Parathyroid adenoma (tissue), 2 donors: ENCODE results near the gene CUX1.
A peak's percentile ranks its signal among the peaks of the same experiment; 100 is the strongest.

Source experiments
- H2AFZ ChIP-seq: fragments of 300-600 bp; sonication (generic); one replicate; pipeline ENCODE4 v1.7.0; 2017; ENCODE audit warnings: antibody characterized with exemption, mild to moderate bottlenecking
- H3K27ac ChIP-seq: fragments of 300-600 bp; sonication (generic); one replicate; pipeline ENCODE4 v1.7.0; 2017
- H3K27me3 ChIP-seq: fragments of 300-600 bp; sonication (generic); one replicate; pipeline ENCODE4 v1.7.0; 2017; ENCODE audit warnings: low read length; ENCODE audit not compliant: control insufficient read depth, insufficient read depth
- H3K36me3 ChIP-seq: fragments of 300-600 bp; sonication (generic); one replicate; pipeline ENCODE4 v1.7.0; 2017; ENCODE audit warnings: low read length; ENCODE audit not compliant: control insufficient read depth, insufficient read depth
- H3K4me1 ChIP-seq: fragments of 300-600 bp; sonication (generic); one replicate; pipeline ENCODE4 v1.7.0; 2017; ENCODE audit warnings: control low read depth
- H3K4me2 ChIP-seq: fragments of 300-600 bp; sonication (generic); one replicate; pipeline ENCODE4 v1.7.0; 2017; ENCODE audit warnings: low read length
- H3K4me3 ChIP-seq: fragments of 300-600 bp; sonication (generic); one replicate; pipeline ENCODE4 v1.7.0; 2017; ENCODE audit warnings: low read depth, low read length
- H3K79me2 ChIP-seq: fragments of 300-600 bp; sonication (generic); one replicate; pipeline ENCODE4 v1.7.0; 2017; ENCODE audit warnings: control low read depth
- H3K9ac ChIP-seq: fragments of 300-600 bp; sonication (generic); one replicate; pipeline ENCODE4 v1.7.0; 2017; ENCODE audit warnings: mild to moderate bottlenecking
- H3K9me3 ChIP-seq: fragments of 300-600 bp; sonication (generic); one replicate; pipeline ENCODE4 v1.7.0; 2017; ENCODE audit warnings: low read length; ENCODE audit not compliant: control insufficient read depth
- CTCF ChIP-seq: fragments of 300-600 bp; sonication (generic); IDR thresholded peaks from one replicate; pipeline ENCODE4 v1.7.0; 2017; ENCODE audit warnings: antibody characterized with exemption, mild to moderate bottlenecking
- donor health status: primary hyperparathyroidism.

The CUX1 gene

GRCh38 chr7:102279537-102280400, 462.3 kb downstream of the CUX1 start:
- Histone ChIP-seq H3K4me3 (no peak overlapping the region), H3K9ac (no peak overlapping the region)

GRCh38 chr7:102280521-102280920, 463.1 kb downstream of the CUX1 start:
- H3K4me1 ChIP-seq, result no peaks in the 10 kb centered on the region
- no peaks in the 10 kb centered on the region for H3K27me3 ChIP-seq
- no peaks in the 10 kb centered on the region for H3K9me3 ChIP-seq
- no peaks in the 10 kb centered on the region for H3K36me3 ChIP-seq
- no peak overlapping the region for H3K4me3 ChIP-seq
- H3K79me2 ChIP-seq, result no peaks in the 10 kb centered on the region
- H3K4me2 ChIP-seq, result no peak overlapping the region
- H3K9ac ChIP-seq, result no peak overlapping the region
- H2AFZ ChIP-seq, result no peak overlapping the region
- no peak overlapping the region for H3K27ac ChIP-seq
- no peak for TF ChIP-seq CTCF

More at GRCh38 chr7:102279537-102280400, 462.3 kb downstream of the CUX1 start:
- Histone ChIP-seq H3K36me3 (no peaks in the 10 kb centered on the region), H3K4me1 (no peaks in the 10 kb centered on the region), H2AFZ (no peak overlapping the region), H3K27me3 (no peaks in the 10 kb centered on the region), H3K79me2 (no peaks in the 10 kb centered on the region), H3K9me3 (no peaks in the 10 kb centered on the region), H3K4me2 (no peak overlapping the region), H3K27ac (no peak overlapping the region)
- TF ChIP-seq CTCF, result peak; percentile 72

- H3K9ac ChIP-seq, result no peak overlapping the region
- no peaks in the 10 kb centered on the region for H3K27me3 ChIP-seq
- H3K4me2 ChIP-seq, result no peak overlapping the region
- H2AFZ ChIP-seq, result no peak overlapping the region
- no peaks in the 10 kb centered on the region for H3K4me1 ChIP-seq
- no peak overlapping the region for H3K27ac ChIP-seq
- no peaks in the 10 kb centered on the region for H3K79me2 ChIP-seq
- no peak for TF ChIP-seq CTCF
- no peaks in the 10 kb centered on the region for H3K9me3 ChIP-seq
- H3K4me3 ChIP-seq, result no peak overlapping the region
- H3K36me3 ChIP-seq, result no peaks in the 10 kb centered on the region
Observed at GRCh38 chr7:102281785-102282184, 464.4 kb downstream of the CUX1 start.

- no peak overlapping the region for H3K9ac ChIP-seq
- H2AFZ ChIP-seq, result no peak overlapping the region
- H3K36me3 ChIP-seq, result no peaks in the 10 kb centered on the region
- H3K4me1 ChIP-seq, result no peaks in the 10 kb centered on the region
- H3K4me2 ChIP-seq, result no peak overlapping the region
- H3K27me3 ChIP-seq, result no peaks in the 10 kb centered on the region
- TF ChIP-seq CTCF, result no peak
- no peaks in the 10 kb centered on the region for H3K9me3 ChIP-seq
- H3K27ac ChIP-seq, result no peak overlapping the region
- H3K79me2 ChIP-seq, result no peaks in the 10 kb centered on the region
- H3K4me3 ChIP-seq, result no peak overlapping the region
Observed at GRCh38 chr7:102282465-102283362, 465.3 kb downstream of the CUX1 start.
